IPS DF 4.7 (cell line): Measurements from ENCODE around the gene PLEKHF1.
"Not testable (repeated sequence)": the region's sequence is repeated elsewhere in the genome, so short reads cannot be mapped to it uniquely, and the experiment has no call there.

Experiments
- DNase-seq: peaks from one replicate; pipeline ENCODE4 v3.0.0-alpha.2; 2013; ENCODE audit warnings: low spot score; ENCODE audit errors: extremely low read depth

The PLEKHF1 gene

GRCh38 chr19:29665215-29665825, at the start of gene PLEKHF1:
PLEKHF1 (plus strand) TSS chr19:29665461; CDS start chr19:29673840, 8,379 bp downstream.
- no peak for DNase-seq

GRCh38 chr19:29615891-29616425, 49.3 kb upstream of the PLEKHF1 start:
- DNase-seq = no peak

- no peak for DNase-seq
Observed at GRCh38 chr19:29616541-29616940, 48.7 kb upstream of the PLEKHF1 start.

GRCh38 chr19:29617366-29618266, 47.6 kb upstream of the PLEKHF1 start:
- no peak for DNase-seq

- DNase-seq = no peak
Observed at GRCh38 chr19:29618434-29618833, 46.8 kb upstream of the PLEKHF1 start.

- DNase-seq = no peak
Observed at GRCh38 chr19:29618871-29619270, 46.4 kb upstream of the PLEKHF1 start.

GRCh38 chr19:29620931-29621351, 44.3 kb upstream of the PLEKHF1 start:
- no peak for DNase-seq

GRCh38 chr19:29622166-29623070, 42.8 kb upstream of the PLEKHF1 start:
- DNase-seq = no peak

GRCh38 chr19:29623726-29624488, 41.4 kb upstream of the PLEKHF1 start:
- DNase-seq = no peak

GRCh38 chr19:29624489-29625185, 40.6 kb upstream of the PLEKHF1 start:
- no peak for DNase-seq

- no peak for DNase-seq
Observed at GRCh38 chr19:29625186-29625651, 40.0 kb upstream of the PLEKHF1 start.

GRCh38 chr19:29626386-29626785, 38.9 kb upstream of the PLEKHF1 start:
- no peak for DNase-seq

GRCh38 chr19:29626832-29627231, 38.4 kb upstream of the PLEKHF1 start:
- DNase-seq = not testable (repeated sequence)

- no peak for DNase-seq
Observed at GRCh38 chr19:29628661-29629385, 36.4 kb upstream of the PLEKHF1 start.

- DNase-seq = no peak
Observed at GRCh38 chr19:29629836-29630534, 35.3 kb upstream of the PLEKHF1 start.

GRCh38 chr19:29630655-29631054, 34.6 kb upstream of the PLEKHF1 start:
- DNase-seq = no peak

GRCh38 chr19:29631450-29631849, 33.8 kb upstream of the PLEKHF1 start:
- DNase-seq = no peak

GRCh38 chr19:29634002-29634401, 31.3 kb upstream of the PLEKHF1 start:
- DNase-seq = no peak
